Nephron (organoid): ENCODE data around the gene SIDT1.

Source experiments
- H3K27ac Mint-ChIP-seq, 3 experiments: 2 replicates each; pipeline ENCODE4 v1.8.0; 2020; ENCODE audit warnings: mixed read lengths in 3 of 3, mild to moderate bottlenecking in 2 of 3, moderate library complexity in 1 of 3
- H3K27me3 Mint-ChIP-seq: 2 replicates; pipeline ENCODE4 v1.8.0; 2021; ENCODE audit warnings: low read depth, mild to moderate bottlenecking, moderate library complexity, mixed read lengths
- H3K36me3 Mint-ChIP-seq: 2 replicates; pipeline ENCODE4 v1.8.0; 2020; ENCODE audit warnings: low read depth, mixed read lengths
- H3K4me1 Mint-ChIP-seq: 2 replicates; pipeline ENCODE4 v1.8.0; 2020; ENCODE audit warnings: mixed read lengths
- H3K4me3 Mint-ChIP-seq, 3 experiments: 2 replicates each; pipeline ENCODE4 v1.8.0; 2020; ENCODE audit warnings: mild to moderate bottlenecking in 3 of 3, mixed read lengths in 3 of 3, moderate library complexity in 2 of 3
- H3K9me3 Mint-ChIP-seq: 2 replicates; pipeline ENCODE4 v1.8.0; 2020; ENCODE audit warnings: mixed read lengths
- TF ChIP-seq, protein P1 (sequence below), 3 experiments: fragments of 200-600 bp; sonication (generic); IDR thresholded peaks; one replicate each; pipeline ENCODE4 v1.5.0; 2021; ENCODE audit warnings: antibody characterized with exemption in 3 of 3; ENCODE audit not compliant: unreplicated experiment in 3 of 3

SIDT1 gene

GRCh38 chr3:113531826-113532697, at the start of gene SIDT1:
TSS of gene SIDT1 (plus strand) at chr3:113532555. CDS start at chr3:113533022, 467 bp downstream.
- TF ChIP-seq, protein P1, sequence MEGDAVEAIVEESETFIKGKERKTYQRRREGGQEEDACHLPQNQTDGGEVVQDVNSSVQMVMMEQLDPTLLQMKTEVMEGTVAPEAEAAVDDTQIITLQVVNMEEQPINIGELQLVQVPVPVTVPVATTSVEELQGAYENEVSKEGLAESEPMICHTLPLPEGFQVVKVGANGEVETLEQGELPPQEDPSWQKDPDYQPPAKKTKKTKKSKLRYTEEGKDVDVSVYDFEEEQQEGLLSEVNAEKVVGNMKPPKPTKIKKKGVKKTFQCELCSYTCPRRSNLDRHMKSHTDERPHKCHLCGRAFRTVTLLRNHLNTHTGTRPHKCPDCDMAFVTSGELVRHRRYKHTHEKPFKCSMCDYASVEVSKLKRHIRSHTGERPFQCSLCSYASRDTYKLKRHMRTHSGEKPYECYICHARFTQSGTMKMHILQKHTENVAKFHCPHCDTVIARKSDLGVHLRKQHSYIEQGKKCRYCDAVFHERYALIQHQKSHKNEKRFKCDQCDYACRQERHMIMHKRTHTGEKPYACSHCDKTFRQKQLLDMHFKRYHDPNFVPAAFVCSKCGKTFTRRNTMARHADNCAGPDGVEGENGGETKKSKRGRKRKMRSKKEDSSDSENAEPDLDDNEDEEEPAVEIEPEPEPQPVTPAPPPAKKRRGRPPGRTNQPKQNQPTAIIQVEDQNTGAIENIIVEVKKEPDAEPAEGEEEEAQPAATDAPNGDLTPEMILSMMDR (IDR thresholded peaks at IDR 0.05; ENCODE audit: unreplicated experiment in 3 of 3) = no peak
- Mint-ChIP-seq H3K27ac (no peak within 1 kb of the TSS), H3K27me3 (peaks cover 93% of the 10 kb centered on the region), H3K4me1 (peaks cover 21% of the 10 kb centered on the region), H3K4me3 (peak within 1 kb of the TSS; percentile 86 to 91 (median 87)), H3K36me3 (no peaks in the 10 kb centered on the region), H3K9me3 (no peaks in the 10 kb centered on the region)

GRCh38 chr3:113485161-113485609, 47.2 kb upstream of the SIDT1 start:
- TF ChIP-seq, protein P1 (IDR thresholded peaks at IDR 0.05; ENCODE audit: unreplicated experiment in 3 of 3) = no peak
- Mint-ChIP-seq H3K9me3 (peaks cover 30% of the 10 kb centered on the region), H3K36me3 (peaks cover 63% of the 10 kb centered on the region), H3K4me3 (no peak overlapping the region), H3K4me1 (no peaks in the 10 kb centered on the region), H3K27ac (no peak overlapping the region), H3K27me3 (no peaks in the 10 kb centered on the region)

- no peak overlapping the region for H3K4me3 Mint-ChIP-seq
- no peaks in the 10 kb centered on the region for H3K27me3 Mint-ChIP-seq
- no peaks in the 10 kb centered on the region for H3K4me1 Mint-ChIP-seq
- H3K9me3 Mint-ChIP-seq = no peaks in the 10 kb centered on the region
- TF ChIP-seq, protein P1 (IDR thresholded peaks at IDR 0.05; ENCODE audit: unreplicated experiment in 3 of 3) = peak; percentile 43 to 62 (median 60)
- H3K36me3 Mint-ChIP-seq = peaks cover 21% of the 10 kb centered on the region
- H3K27ac Mint-ChIP-seq = no peak overlapping the region
Measured at GRCh38 chr3:113495035-113495434, 37.3 kb upstream of the SIDT1 start.

GRCh38 chr3:113496924-113497323, 35.4 kb upstream of the SIDT1 start:
- Mint-ChIP-seq H3K27ac (no peak overlapping the region), H3K4me1 (no peaks in the 10 kb centered on the region), H3K4me3 (no peak overlapping the region), H3K36me3 (peaks cover 12% of the 10 kb centered on the region), H3K9me3 (no peaks in the 10 kb centered on the region), H3K27me3 (no peaks in the 10 kb centered on the region)
- TF ChIP-seq, protein P1 (IDR thresholded peaks at IDR 0.05; ENCODE audit: unreplicated experiment in 3 of 3) = no peak

DNA sequence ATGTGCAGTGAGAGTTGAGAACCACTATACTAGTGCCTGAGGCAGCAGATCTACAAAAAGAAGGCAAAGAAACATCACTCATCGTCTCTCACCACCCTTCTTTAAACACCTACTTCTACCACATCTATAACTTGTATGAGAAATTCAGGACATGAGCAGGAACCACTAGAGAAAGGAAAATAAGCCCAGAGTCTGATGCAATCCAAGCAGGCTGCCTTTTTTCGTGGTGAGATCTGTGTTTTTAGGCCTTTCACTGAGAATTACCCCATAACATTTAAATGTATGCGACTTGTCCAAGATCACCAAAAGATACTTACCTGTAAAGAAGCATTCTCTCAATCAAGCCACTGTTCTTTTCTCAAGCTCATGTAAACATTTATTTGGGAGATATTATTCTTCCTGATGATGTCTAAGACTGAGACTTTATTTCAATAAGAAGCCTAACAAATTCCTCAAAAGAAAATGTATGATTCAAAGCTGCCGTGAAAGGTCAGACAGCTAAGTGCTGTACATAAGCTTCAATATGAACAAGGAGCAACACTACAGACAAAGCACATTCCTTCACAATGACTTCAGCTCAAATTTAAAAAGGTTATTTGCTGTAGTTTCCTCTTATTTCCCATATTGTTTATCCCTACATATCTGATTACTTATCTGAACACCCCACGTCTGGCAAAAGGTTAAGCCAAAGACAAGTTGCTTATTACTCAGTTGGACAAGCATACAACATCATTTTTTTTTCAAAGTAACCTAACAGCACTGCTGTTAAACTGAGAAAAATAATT, 33.9 kb upstream of the SIDT1 start:
- no peaks in the 10 kb centered on the region for H3K4me1 Mint-ChIP-seq
- peak overlapping the region in 1 of 3 experiments; percentile 51 for H3K27ac Mint-ChIP-seq
- TF ChIP-seq, protein P1 (IDR thresholded peaks at IDR 0.05; ENCODE audit: unreplicated experiment in 3 of 3) = no peak
- H3K36me3 Mint-ChIP-seq = peaks cover 20% of the 10 kb centered on the region
- H3K4me3 Mint-ChIP-seq = no peak overlapping the region
- H3K9me3 Mint-ChIP-seq = no peaks in the 10 kb centered on the region
- no peaks in the 10 kb centered on the region for H3K27me3 Mint-ChIP-seq
